Prostate gland (tissue), 2 donors: ENCODE results near the gene MED8.

ENCODE experiments used
- POLR2AphosphoS5 ChIP-seq: sonication (generic); formaldehyde crosslinking; IDR thresholded peaks from one replicate; pipeline ENCODE4 v1.6.1; 2017; ENCODE audit warnings: antibody characterized with exemption
- TF ChIP-seq, protein P1 (sequence below), 4 experiments: fragments of 200-600 bp in 2 of 4; fragments of 450-650 bp in 2 of 4; sonication (generic) in 2 of 4; IDR thresholded peaks; 1 replicate in 3 of 4; 2 replicates in 1 of 4; pipeline ENCODE4 v1.5.1; 2016 to 2019; ENCODE audit warnings: antibody characterized with exemption in 4 of 4, mild to moderate bottlenecking in 2 of 4, moderate library complexity in 2 of 4

- TF ChIP-seq, protein P1, sequence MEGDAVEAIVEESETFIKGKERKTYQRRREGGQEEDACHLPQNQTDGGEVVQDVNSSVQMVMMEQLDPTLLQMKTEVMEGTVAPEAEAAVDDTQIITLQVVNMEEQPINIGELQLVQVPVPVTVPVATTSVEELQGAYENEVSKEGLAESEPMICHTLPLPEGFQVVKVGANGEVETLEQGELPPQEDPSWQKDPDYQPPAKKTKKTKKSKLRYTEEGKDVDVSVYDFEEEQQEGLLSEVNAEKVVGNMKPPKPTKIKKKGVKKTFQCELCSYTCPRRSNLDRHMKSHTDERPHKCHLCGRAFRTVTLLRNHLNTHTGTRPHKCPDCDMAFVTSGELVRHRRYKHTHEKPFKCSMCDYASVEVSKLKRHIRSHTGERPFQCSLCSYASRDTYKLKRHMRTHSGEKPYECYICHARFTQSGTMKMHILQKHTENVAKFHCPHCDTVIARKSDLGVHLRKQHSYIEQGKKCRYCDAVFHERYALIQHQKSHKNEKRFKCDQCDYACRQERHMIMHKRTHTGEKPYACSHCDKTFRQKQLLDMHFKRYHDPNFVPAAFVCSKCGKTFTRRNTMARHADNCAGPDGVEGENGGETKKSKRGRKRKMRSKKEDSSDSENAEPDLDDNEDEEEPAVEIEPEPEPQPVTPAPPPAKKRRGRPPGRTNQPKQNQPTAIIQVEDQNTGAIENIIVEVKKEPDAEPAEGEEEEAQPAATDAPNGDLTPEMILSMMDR (IDR thresholded peaks at IDR 0.05) = no peak
- no peak for TF ChIP-seq POLR2AphosphoS5
Measured at GRCh38 chr1:43357251-43357650, 32.3 kb downstream of the MED8 start.
